PC-3 (cell line): ENCODE results near the gene MAST3. TPM values are rescaled to one million over a fixed set of nuclear protein-coding genes. Genes with fewer than 3 reads are reported as not detected.
A peak's percentile ranks its signal among the peaks of the same experiment; 100 is the strongest.

Experiments used
- ATAC-seq: fragments of 200-7000 bp; cut with Tn5 transposase; 2 replicates; pipeline ENCODE4 v1.9.1; 2020; ENCODE audit warnings: mild to moderate bottlenecking, moderate library complexity
- BruUV-seq: library from RNA; stranded (reverse); fragments of 400-500 nt; replicated peaks from 2 replicates; lab custom pipeline; 2021; lab: Mats Ljungman, UMichigan
- CTCF ChIA-PET: fragments of 300-600 bp; sonication (Branson Sonifier 250); formaldehyde crosslinking; loops from one replicate; lab custom pipeline; 2022; ENCODE audit warnings: antibody characterized with exemption; lab: Charles Lee
- POLR2A ChIA-PET: fragments of 300-600 bp; sonication (Branson Sonifier 250); formaldehyde crosslinking; loops from one replicate; lab custom pipeline; 2022; ENCODE audit warnings: antibody characterized with exemption; ENCODE audit not compliant: unreplicated experiment; lab: Charles Lee
- DNase-seq: peaks from one replicate; pipeline ENCODE4 v3.0.0-alpha.2; 2015
- H2AFZ ChIP-seq: fragments of 300-600 bp; sonication (generic); 2 replicates; pipeline ENCODE4 v1.6.0; 2016; ENCODE audit warnings: antibody characterized with exemption, low read length
- H3F3A ChIP-seq: fragments of 300-600 bp; sonication (generic); one replicate; pipeline ENCODE4 v1.6.0; 2017; ENCODE audit warnings: antibody characterized with exemption, low read length, control low read depth, mild to moderate bottlenecking; ENCODE audit not compliant: unreplicated experiment
- H3K27ac ChIP-seq: fragments of 300-600 bp; sonication (generic); 2 replicates; pipeline ENCODE4 v1.5.1; 2016; ENCODE audit warnings: mild to moderate bottlenecking, low read length
- H3K27me3 ChIP-seq: fragments of 300-600 bp; sonication (generic); 2 replicates; pipeline ENCODE4 v1.6.1; 2016; ENCODE audit warnings: low read length, mixed read lengths
- H3K36me3 ChIP-seq: fragments of 300-600 bp; sonication (generic); 2 replicates; pipeline ENCODE4 v1.6.1; 2016; ENCODE audit warnings: low read depth, mixed run types, low read length, mixed read lengths
- H3K4me1 ChIP-seq: fragments of 300-600 bp; sonication (generic); 2 replicates; pipeline ENCODE4 v1.5.1; 2016; ENCODE audit warnings: low read length; ENCODE audit not compliant: insufficient read depth
- H3K4me2 ChIP-seq: fragments of 300-600 bp; sonication (generic); 2 replicates; pipeline ENCODE4 v1.6.0; 2016; ENCODE audit warnings: low read length
- H3K4me3 ChIP-seq: fragments of 300-600 bp; sonication (generic); 2 replicates; pipeline ENCODE4 v1.5.1; 2016; ENCODE audit warnings: mild to moderate bottlenecking, low read length, mixed read lengths
- H3K79me2 ChIP-seq: fragments of 300-600 bp; sonication (generic); 2 replicates; pipeline ENCODE4 v1.6.1; 2017; ENCODE audit warnings: low read length, mixed read lengths
- H3K9ac ChIP-seq: fragments of 300-600 bp; sonication (generic); 2 replicates; pipeline ENCODE4 v1.6.0; 2016; ENCODE audit warnings: mild to moderate bottlenecking, low read length
- H3K9me2 ChIP-seq: fragments of 300-600 bp; sonication (generic); replicated peaks from 2 replicates; pipeline ENCODE4 v1.6.1; 2016; ENCODE audit warnings: mixed run types, low read length, mixed read lengths
- H3K9me3 ChIP-seq: fragments of 300-600 bp; sonication (generic); 2 replicates; pipeline ENCODE4 v1.6.1; 2016; ENCODE audit warnings: low read length, mixed read lengths
- H4K20me1 ChIP-seq: fragments of 300-600 bp; sonication (generic); 2 replicates; pipeline ENCODE4 v1.6.1; 2016; ENCODE audit warnings: low read length, mixed read lengths
- EZH2 ChIP-seq: fragments of 300-600 bp; sonication (generic); IDR thresholded peaks from one replicate; pipeline ENCODE4 v1.6.1; 2017; ENCODE audit warnings: antibody characterized with exemption, mild to moderate bottlenecking, low read length; ENCODE audit not compliant: unreplicated experiment
- EZH2phosphoT487 ChIP-seq: fragments of 300-600 bp; sonication (generic); IDR thresholded peaks from 2 replicates; pipeline ENCODE4 v1.6.1; 2018; ENCODE audit warnings: mild to moderate bottlenecking, antibody characterized with exemption, low read length, borderline replicate concordance
- intact Hi-C: fragments of 100-400 bp; cut with micrococcal nuclease; formaldehyde crosslinking; loops from 2 replicates; pipeline ENCODE4 v1.9.0; 2023
- total RNA-seq: library from RNA; depleted of rRNA; stranded (reverse); fragments of >200 nt; gene quantifications from 2 replicates; pipeline ENCODE4 v1.2.3, GENCODE V29; 2014
- TF ChIP-seq, protein P1 (sequence below): fragments of 300-600 bp; sonication (generic); conservative IDR thresholded peaks from 2 replicates; pipeline ENCODE4 v1.5.1; 2017; ENCODE audit warnings: antibody characterized with exemption, low read depth, mild to moderate bottlenecking, low read length

MAST3 gene
- total RNA-seq, 1 experiment from 2014 or later: 8.1 TPM

GRCh38 chr19:18159810-18160209 is 62.2 kb downstream of the MAST3 start:
- no peak overlapping the region for H3K9ac ChIP-seq
- CTCF ChIA-PET: interaction anchor here (0.6 kb wide), 1 partner anchor 41 kb away, joined by 3 read pairs; no protein-coding TSS in a partner anchor
- intact Hi-C loops: no loop called here

GRCh38 chr19:18160493-18160970 is 63.0 kb downstream of the MAST3 start:
- Histone ChIP-seq H3K9me3 (no peaks in the 10 kb centered on the region), H4K20me1 (no peaks in the 10 kb centered on the region; the same call in 1 of the 2 replicates), H2AFZ (0 out of 2 replicates have a peak overlapping the region, but pooled peaks have one; percentile 42), H3K4me2 (peak overlapping the region; percentile 54), H3K36me3 (peaks cover 13% of the 10 kb centered on the region; the same call in 1 of the 2 replicates), H3K4me3 (no peak overlapping the region), H3K27ac (no peak overlapping the region), H3K4me1 (peaks cover 9% of the 10 kb centered on the region; the same call in 1 of the 2 replicates), H3K79me2 (peaks cover 8% of the 10 kb centered on the region; the same call in 1 of the 2 replicates), H3F3A (no peaks in the 10 kb centered on the region), H3K9ac (peak overlapping the region; percentile 38), H3K27me3 (no peaks in the 10 kb centered on the region), H3K9me2 (no peaks in the 10 kb centered on the region)
- intact Hi-C loops: no loop called here
- ATAC-seq (peak; percentile 35), DNase-seq (no peak)
- BruUV-seq: no TSS peak
- ChIA-PET CTCF (interaction anchor here (0.6 kb wide), 1 partner anchor 42 kb away, joined by 3 read pairs; no protein-coding TSS in a partner anchor), POLR2A (no interaction called here)
- no peak for TF ChIP-seq EZH2
- TF ChIP-seq, protein P1, sequence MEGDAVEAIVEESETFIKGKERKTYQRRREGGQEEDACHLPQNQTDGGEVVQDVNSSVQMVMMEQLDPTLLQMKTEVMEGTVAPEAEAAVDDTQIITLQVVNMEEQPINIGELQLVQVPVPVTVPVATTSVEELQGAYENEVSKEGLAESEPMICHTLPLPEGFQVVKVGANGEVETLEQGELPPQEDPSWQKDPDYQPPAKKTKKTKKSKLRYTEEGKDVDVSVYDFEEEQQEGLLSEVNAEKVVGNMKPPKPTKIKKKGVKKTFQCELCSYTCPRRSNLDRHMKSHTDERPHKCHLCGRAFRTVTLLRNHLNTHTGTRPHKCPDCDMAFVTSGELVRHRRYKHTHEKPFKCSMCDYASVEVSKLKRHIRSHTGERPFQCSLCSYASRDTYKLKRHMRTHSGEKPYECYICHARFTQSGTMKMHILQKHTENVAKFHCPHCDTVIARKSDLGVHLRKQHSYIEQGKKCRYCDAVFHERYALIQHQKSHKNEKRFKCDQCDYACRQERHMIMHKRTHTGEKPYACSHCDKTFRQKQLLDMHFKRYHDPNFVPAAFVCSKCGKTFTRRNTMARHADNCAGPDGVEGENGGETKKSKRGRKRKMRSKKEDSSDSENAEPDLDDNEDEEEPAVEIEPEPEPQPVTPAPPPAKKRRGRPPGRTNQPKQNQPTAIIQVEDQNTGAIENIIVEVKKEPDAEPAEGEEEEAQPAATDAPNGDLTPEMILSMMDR: no peak
- TF ChIP-seq EZH2phosphoT487: no peak

More at GRCh38 chr19:18159810-18160209, 62.2 kb downstream of the MAST3 start:
- no peaks in the 10 kb centered on the region; the same call in 1 of the 2 replicates for H4K20me1 ChIP-seq
- no peak overlapping the region for H3K4me3 ChIP-seq
- peaks cover 13% of the 10 kb centered on the region; the same call in 1 of the 2 replicates for H3K36me3 ChIP-seq
- ATAC-seq (no peak), DNase-seq (no peak)
- POLR2A ChIA-PET: no interaction called here
- no peaks in the 10 kb centered on the region for H3K9me2 ChIP-seq
- H3K79me2 ChIP-seq: peaks cover 14% of the 10 kb centered on the region
- no peaks in the 10 kb centered on the region for H3K27me3 ChIP-seq
- BruUV-seq: no TSS peak
- no peak overlapping the region for H2AFZ ChIP-seq
- no peaks in the 10 kb centered on the region for H3F3A ChIP-seq
- H3K27ac ChIP-seq: no peak overlapping the region
- peaks cover 9% of the 10 kb centered on the region; the same call in 1 of the 2 replicates for H3K4me1 ChIP-seq
- TF ChIP-seq EZH2phosphoT487 (no peak), EZH2 (no peak)
- TF ChIP-seq, protein P1: no peak
- H3K4me2 ChIP-seq: no peak overlapping the region
- no peaks in the 10 kb centered on the region for H3K9me3 ChIP-seq
